AG09319 (cell line): ENCODE measurements around the gene SOCS6.

Experiments
- DNase-seq: peaks from one replicate; pipeline ENCODE4 v3.0.0-alpha.2; 2010; ENCODE audit warnings: low read depth; ENCODE audit errors: extremely low read depth
- TF ChIP-seq, protein P1 (sequence below): IDR thresholded peaks from 2 replicates; pipeline ENCODE4 v1.5.1; 2011; ENCODE audit warnings: low read depth, mild to moderate bottlenecking, inconsistent platforms, low read length, moderate library complexity

SOCS6 gene

DNA sequence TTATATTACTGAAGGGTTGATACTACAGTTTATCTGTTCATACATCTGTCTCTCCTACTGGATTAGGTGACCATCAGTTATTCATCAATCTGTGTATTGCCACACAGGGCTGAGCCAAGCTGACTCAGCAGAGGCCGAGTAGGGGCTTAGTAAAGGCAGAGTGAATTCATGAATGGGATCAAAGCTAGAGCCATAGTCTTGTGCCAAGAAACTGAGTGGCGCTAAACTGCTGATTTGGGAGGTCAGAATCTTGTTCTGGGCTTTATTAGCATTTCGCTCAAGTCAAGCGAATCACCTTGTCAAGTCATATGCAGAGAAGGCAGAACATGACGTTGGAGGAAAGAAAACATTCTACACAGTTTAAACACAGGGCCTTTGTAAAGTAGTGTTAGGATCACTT lies 34.1 kb downstream of the SOCS6 start:
- TF ChIP-seq, protein P1, sequence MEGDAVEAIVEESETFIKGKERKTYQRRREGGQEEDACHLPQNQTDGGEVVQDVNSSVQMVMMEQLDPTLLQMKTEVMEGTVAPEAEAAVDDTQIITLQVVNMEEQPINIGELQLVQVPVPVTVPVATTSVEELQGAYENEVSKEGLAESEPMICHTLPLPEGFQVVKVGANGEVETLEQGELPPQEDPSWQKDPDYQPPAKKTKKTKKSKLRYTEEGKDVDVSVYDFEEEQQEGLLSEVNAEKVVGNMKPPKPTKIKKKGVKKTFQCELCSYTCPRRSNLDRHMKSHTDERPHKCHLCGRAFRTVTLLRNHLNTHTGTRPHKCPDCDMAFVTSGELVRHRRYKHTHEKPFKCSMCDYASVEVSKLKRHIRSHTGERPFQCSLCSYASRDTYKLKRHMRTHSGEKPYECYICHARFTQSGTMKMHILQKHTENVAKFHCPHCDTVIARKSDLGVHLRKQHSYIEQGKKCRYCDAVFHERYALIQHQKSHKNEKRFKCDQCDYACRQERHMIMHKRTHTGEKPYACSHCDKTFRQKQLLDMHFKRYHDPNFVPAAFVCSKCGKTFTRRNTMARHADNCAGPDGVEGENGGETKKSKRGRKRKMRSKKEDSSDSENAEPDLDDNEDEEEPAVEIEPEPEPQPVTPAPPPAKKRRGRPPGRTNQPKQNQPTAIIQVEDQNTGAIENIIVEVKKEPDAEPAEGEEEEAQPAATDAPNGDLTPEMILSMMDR = no peak
- peak; percentile 15 for DNase-seq

DNA sequence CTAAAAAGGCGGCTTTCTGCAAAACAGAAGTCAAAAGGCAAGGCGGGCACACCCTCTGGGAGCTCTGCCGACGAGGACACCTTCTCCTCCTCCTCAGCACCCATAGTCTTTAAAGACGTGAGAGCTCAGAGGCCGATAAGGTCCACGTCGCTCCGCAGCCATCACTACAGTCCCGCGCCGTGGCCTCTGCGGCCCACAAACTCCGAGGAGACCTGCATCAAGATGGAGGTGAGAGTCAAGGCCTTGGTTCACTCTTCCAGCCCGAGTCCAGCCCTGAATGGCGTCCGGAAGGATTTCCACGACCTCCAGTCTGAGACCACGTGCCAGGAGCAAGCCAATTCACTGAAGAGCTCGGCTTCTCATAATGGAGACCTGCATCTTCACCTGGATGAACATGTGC lies 36.1 kb downstream of the SOCS6 start:
- TF ChIP-seq, protein P1 = no peak
- no peak for DNase-seq

DNA sequence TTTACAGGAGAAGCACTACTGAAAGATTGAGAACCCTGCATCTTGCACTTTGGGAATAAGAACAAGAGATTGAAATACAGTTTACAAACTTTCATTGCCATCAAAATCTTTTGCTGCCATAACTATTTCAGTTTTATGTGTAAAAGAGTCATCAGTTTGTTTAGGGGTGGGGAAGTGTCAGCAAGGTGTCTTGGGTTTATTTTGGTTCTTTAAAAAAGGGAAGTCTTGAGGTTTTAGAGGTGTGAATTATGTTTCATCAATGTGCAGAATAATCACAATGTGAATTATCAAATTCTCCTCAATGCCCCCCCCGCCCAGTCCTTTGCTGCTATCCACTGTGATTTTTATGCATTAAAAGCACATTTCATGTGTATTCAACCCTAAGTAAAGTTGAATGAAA lies 37.4 kb downstream of the SOCS6 start:
- no peak for DNase-seq
- TF ChIP-seq, protein P1 = no peak

DNA sequence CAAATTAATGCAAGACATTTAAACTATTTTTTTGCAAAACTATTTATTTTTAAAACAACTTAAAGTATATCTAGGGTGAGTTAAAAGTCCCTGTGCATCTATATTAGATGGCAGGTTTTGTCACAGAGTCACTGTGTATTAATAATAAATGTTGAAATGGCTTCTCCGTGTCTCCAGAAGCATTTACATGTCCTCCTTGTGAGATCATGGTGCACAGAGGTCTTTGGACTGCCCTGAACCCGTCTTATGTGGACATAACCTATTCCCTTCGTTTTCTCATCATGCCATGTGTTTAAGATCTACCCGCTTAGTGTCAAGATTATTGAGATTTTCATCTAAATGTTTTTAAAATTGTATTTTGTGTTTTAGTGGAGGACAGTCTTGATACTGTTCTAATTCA lies 39.3 kb downstream of the SOCS6 start:
- TF ChIP-seq, protein P1 = no peak
- no peak for DNase-seq

DNA sequence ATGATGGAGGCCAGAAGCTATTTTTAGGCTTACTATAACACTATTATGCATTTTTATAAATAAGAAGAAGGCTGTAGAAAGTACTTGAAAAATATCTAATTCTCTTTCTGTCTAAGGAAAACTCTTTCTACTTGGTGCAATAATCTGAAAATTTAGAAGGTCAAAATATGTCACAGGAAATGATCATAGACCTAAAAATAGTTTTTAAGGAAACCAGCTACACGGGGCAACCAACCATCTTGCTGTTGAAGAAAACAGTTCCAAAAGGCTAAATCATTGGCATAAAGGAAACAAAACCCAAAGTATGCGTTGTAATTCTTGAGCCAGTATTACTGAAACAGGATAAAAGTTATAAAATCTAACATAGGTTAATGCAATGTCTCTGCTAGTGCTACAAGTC lies 40.2 kb downstream of the SOCS6 start:
- no peak for DNase-seq
- TF ChIP-seq, protein P1 = no peak

DNA sequence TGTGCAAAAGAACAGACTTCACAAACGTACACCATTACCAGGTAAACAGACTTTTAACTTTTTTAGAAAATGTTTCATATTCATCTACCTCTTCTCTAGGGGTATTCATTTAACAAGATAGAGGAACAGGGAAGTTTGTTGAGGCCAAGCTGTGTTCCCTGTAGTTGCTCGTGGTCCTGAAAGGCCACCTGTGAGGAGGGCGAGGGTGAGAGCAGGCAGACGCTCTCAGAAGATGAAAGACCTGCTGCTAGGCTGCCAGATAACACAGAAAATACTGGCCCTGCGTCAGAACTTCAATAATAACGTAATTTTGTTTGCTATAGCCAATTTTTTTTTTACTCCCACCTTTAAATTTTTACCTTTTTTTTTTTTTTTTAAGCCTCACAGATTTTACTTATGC lies 42.0 kb downstream of the SOCS6 start:
- TF ChIP-seq, protein P1 = no peak
- DNase-seq = no peak

DNA sequence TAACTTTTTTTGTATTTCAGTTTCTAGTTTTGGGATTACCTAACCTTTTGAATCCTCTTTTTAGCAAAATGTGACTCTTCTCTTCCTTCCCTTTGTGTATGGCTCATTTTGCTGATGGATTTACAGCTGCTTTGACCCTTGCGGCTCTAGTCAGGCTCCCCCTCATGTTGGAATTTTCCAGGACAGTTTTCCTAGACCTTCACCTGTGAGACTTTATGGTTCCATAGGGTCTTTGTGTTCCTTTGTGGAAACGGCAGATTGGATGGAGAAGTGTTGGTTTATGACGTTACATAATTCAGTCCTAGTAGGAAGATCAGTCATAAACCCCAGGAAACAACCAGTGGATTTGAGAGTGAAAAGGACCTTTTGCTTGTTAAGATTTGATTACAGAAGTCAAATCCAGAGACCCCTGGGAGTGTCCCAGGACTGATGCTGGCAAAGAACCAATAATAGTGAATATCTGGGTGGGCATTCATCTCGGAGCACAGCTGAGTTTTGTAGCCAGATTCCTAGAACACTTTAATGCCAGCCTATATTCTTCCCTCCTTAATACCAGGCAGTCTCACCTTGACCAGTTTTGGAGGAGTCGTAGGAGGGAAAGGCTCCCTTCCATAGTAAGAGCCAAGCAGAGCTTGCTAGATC lies 42.7 kb downstream of the SOCS6 start:
- no peak for DNase-seq
- TF ChIP-seq, protein P1 = no peak
